HG02852 (cell line): ENCODE results near the gene DNAJB12.
"Not testable (repeated sequence)": the region's sequence is repeated elsewhere in the genome, so short reads cannot be mapped to it uniquely, and the experiment has no call there.

Experiments
- ATAC-seq: cut with Tn5 transposase; IDR thresholded peaks from one replicate; pipeline ENCODE4 v1.9.1; 2021; ENCODE audit warnings: mild to moderate bottlenecking, moderate library complexity; ENCODE audit not compliant: unreplicated experiment

DNAJB12 gene

DNA sequence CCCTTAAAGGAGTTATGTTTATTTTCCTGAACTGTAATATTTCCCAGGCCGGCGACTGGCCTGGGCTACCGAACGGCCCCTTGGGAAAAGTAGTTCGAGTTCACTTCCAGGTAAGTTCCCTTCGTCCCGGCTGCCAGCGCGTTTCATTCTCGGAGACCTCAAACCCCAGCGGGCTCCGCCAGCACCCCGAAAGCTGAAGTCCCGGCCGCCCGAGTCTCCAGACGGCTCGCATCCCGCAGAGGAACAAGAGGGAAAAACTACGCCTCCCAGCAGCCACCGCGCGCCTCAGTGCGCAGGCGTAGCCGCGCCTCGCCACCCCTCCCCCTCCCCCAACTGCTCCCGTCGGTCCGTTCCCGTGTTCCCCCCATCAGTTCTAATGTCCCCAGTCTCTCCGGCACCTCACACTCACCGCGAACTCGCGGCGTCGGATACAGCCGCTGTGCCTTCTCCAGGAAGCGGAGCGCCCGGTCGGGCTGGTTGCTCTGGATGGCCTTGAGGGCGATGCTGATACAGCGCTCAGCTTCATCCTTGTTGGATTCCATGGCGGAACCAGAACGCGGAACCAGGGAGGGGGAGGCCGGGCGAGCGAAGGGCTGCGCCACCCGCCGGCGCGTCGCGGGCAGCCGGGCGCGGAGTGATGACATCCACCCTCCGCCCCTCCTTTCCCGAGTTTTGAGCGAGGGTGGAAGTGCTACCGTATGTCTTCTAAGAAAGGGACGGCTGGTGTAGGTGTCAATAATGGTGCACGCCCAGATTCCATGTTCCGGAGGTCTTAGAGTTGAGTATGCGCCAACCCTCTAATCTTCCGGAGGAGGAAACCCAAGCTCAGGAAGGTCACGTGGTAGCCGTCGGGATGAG lies at the start of gene DNAJB12:
Gene DNAJB12, minus strand, starts transcription at position 564 of the 858 bp plus-strand sequence. Its CDS starts 22 bp downstream, at position 542.
- peak; percentile 75 for ATAC-seq

DNA sequence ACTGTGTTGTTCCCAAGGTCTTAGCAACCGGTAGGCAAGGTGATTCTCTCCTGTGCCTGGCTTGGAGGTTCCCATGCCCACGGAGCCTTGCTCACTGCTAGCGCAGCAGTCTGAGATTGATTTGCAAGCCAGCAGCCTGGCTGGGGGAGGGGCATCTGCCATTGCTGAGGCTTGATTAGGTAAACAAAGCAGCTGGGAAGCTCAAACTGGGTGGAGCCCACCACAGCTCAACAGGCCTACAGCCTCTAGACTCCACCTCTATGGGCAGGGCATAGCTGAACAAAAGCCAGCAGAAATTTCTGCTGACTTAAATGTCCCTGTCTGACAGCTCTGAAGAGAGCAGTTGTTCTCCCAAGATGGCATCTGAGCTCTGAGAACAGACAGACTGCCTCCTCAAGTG lies 40.9 kb upstream of the DNAJB12 start:
- not testable (repeated sequence) for ATAC-seq

DNA sequence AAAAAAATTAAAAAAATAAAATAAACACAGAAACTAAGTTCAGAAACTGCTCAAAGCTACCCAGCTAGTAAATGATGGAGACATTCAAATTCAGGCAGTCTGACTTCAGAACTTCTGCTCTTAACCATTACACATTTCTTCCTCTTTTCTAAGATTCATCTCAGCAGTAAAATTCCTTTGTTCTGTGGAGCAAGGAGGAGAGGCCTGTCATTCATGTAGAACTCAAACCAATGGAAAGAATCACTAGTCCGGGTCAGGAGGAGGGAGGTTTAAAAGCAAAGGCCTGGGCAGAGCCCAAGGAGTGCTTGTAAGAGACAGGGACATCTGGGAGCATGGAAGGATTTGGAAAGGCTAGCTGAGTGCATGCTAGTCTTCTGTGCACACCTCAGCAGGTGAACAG lies 37.9 kb upstream of the DNAJB12 start:
- ATAC-seq, result no peak

DNA sequence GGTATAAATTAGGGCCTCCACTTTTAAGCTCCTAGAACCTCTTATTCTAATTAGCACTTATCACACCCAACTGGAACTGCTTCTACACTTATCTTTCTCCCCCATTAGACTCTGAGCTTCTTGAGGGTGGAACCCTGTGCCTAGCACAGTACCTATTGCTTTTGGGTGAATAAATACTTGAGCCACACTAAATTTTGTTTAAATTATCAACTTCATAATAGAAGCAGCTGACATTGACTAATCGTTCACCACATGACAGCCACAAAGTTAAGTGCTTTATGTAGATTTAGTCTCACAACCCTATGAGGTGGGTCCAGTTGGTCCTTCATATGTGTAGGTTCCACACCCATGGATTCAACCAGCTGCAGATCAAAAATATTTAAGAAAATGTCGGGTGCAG lies 36.0 kb upstream of the DNAJB12 start:
- ATAC-seq, result no peak

DNA sequence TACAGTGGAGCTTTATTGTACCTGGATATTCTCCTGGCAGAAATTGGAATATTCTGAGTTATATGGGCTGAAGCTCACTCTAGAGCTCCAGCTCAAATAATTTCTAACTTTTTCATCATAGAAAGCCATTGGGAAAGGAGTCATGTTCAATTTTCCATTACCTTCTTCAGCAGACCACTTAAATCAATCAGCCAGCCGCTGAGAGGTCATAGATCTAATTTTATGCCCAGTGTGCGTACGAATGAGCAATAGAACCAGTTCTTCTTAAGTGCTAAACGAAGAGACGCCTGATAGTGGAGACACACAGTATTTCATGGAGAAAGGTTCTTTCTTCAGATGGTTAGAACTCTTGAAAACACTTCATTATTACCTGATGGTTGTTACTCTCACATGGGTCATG lies 35.0 kb upstream of the DNAJB12 start:
- no peak for ATAC-seq

DNA sequence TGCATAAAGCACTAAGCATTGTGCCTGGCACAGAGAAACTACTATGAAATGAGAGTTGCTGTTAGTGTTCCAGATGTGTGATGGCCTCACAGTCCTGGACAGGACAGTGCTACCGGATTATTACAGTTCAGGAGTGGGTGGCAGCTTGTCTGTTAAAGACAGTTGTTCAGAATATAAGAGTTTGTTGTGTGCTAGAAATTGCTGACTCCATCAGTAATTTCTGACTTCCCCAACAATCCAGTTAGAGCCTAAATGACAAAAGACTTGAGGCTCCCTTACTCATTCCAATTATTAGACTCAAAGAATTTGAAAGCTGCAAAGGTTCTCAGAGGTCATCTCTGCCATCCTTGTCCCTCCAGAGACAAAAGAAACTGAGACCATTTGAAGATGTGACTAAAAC lies 34.3 kb upstream of the DNAJB12 start:
- ATAC-seq, result no peak

DNA sequence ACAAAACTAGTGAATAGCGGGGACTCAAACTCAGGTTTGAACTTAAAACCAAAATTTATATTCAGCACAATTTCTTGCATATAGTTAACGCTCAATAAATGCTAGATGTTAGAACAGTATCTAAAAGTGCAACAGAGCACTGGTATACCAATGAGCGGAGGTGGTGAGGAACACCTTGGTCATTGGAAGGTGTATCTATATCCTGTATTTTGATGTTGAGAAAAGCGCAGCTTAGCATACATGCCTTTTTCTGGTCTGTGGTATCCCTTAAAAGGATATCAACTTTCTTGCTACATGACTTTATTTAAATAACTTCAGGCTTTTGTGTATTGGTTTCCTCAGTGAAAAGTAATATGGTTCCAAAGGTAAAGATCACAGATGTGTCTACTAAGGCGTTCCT lies 33.3 kb upstream of the DNAJB12 start:
- no peak for ATAC-seq

DNA sequence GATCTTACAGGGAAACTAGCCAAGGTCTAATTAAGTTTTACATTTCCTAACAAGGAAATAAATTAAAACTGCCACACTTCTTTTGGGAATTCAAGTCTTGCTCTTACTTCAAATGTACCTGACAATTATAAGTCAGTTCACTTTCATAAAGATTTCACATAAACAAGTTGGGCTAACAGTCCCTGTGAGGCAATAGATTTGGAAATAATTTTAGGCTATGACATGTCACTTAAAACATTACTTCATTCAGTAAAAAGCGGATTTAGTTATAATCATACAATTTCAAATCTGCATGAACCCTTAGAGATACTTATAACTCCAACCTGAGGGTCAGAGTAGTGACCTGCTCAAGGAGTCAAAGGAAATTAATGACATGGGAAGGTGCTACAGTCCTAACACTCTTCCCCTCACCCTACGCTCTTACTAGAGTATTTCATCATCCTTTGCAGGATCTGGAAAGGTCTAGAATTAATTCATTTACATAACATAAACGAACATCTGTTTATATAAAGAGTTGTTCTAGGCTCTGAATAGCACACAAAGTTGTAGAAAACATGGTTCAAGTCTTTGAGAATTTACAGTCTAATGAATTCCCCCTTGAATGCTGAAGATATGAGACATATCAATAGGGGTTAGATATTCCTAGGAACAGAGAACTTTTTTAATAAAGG lies 32.3 kb upstream of the DNAJB12 start:
- no peak for ATAC-seq

DNA sequence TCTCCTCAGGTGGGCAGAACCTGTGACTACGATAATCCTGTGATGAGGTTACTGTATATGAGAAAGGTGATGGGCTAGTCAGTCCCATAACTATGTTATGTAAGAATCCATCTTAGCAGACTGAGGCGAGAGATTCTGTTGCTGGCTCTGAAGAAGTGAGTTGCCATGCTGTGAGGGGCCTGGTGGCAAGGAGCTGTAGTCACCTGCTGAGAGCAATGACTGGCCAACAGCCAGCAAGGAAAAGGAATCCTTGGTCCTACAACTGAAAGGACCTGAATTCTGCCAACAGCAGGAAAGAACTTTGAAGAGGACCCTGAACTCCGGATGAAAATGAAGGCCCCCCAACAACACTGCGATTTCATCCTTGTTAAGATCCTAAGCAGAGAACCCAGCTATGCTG lies 31.0 kb upstream of the DNAJB12 start:
- no peak for ATAC-seq

DNA sequence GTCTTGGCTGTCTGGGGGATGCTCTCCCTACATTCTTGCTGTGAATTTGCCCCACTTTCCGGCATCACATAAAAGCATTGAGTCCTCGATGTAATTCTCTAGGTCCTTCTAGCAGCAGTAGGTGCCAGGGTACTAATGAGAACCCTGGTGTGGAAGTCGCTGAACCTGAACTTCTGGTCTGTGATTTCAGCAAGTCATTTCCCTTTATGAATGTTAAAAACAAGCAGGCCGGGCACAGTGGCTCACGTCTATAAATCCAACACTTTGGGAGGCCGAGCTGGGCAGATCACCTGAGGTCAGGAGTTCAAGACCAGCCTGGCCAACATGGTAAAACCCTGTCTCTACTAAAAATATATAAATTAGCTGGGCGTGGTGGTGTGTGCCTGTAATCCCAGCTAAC lies 30.3 kb upstream of the DNAJB12 start:
- ATAC-seq, result not testable (repeated sequence)

DNA sequence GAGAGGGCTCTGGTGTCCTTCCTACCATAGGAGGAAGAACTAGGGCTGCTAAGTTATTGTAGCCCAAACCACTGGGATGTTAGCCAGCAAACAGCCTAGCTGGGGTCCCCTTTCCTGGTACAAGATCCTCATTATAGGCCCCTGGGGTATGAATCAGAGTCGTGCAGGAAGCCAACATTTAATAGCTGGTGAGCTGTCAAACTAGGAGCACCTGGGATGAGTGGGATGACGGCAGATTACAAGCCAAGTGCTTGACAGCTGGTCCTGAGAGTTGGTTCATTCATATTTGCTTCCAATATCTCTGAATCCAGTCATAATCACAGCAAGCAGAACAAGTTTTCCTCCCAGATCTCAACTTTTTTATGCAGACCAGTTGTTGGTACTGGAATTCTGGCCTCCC lies 25.1 kb upstream of the DNAJB12 start:
- no peak for ATAC-seq

DNA sequence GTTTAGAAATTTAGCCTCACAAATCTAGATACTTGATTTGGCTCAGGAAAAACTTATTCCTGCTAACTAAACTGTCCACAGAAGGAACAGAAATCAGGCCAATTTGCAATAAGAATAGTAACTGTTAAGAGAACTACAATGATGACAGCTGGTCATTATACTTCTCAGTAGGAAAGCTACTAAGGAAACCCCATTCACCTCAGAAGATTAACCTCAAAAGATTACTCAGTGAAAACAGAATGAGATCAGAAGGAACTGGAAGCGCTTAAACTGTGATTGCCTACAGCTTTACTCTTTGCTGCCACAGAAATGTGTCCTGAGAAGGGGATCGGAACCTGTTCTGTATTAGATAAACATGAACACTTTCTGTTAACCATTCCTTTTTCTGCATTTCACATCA lies 24.3 kb upstream of the DNAJB12 start:
- no peak for ATAC-seq

DNA sequence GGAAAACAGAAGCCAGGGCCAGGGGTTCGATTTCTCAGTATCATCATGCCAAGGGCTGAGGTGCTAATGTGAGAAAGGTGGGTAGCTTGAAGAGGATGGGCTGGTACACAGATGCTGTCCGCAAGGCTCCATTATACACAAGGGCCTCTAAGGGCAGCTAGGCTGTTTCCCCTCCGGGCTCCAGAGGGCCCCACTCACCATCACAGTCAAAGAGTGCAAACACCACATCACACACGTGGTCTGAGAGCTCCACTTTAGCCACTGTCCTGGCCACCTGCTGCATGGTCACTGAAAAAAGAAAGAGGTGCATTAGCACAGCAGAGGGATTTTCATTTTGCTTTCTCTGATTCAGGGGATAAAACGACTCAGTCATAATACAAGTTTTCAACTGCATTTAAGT lies 20.9 kb upstream of the DNAJB12 start:
- ATAC-seq, result no peak

DNA sequence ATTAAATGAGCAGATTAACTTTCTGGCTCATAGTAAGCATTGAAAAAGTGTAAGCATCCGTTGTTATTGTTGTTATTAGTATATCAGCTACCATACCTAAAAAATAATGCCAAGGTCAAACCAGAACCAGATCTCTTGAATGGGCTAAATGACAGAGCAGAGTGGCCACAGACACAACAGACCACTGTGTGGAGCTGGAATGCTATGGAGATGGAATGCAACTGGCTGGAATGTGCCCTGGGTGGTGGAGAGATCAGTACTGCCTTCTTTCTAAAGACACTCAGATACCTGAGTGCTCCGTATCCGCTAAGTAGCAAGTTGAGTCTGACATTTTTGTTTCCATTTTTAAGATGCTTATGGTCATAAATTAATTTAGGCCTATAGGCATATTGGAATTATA lies 20.5 kb upstream of the DNAJB12 start:
- no peak for ATAC-seq

DNA sequence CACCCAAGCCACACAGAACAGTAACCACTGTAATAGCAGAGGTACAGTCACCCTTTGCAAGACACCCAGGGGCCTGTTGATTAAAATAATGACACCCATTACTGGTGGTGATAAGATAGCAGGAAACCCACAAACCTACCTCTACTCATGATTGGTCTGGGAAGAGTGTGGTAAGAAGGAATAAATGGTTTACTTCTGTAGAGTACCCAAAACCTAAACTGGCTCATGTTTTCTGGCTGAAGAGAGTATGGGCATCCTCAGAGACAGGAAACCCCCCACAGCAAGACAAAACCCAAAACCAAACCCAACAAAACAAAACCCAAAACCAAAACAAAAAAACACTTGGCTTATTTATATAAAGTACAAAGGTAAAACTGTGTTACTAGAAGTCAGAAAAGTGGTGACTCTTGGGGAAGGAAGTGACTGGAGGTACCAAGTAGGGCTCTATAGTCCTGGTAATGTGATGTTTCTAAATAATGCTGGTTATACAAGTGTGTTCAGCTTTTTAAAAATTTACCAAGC lies 15.5 kb upstream of the DNAJB12 start:
- ATAC-seq, result no peak

DNA sequence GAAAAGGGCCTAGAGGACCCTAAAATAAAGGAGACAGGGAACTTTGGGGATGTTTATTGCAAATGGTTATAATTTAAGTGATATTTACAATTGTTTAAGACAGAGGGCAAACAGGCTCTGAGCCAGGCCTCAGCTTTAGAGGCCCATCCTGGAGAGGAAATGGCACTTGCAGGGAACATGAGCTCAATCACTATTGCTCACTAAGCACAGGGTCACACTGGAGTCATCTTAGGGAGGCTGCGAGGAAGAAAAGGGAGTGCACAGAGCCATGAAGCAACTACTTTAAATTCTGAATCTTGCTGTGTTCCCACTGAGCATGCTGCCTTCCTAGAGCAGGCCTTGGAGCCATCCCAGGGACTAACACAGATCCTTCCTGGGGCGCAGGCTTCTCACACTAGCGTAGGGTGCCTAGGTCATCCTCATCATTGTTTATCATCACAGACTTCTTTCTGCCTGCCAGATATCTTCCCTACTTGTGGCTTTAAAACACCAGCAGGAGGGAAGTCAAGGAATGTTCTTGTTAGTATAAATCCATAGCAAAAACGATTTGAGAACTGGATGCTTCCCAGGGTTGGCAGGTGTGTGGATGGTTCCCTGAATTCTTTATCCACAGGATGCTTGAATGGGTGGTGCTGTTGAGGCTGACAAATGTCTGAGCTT lies 12.7 kb upstream of the DNAJB12 start:
- ATAC-seq, result no peak

DNA sequence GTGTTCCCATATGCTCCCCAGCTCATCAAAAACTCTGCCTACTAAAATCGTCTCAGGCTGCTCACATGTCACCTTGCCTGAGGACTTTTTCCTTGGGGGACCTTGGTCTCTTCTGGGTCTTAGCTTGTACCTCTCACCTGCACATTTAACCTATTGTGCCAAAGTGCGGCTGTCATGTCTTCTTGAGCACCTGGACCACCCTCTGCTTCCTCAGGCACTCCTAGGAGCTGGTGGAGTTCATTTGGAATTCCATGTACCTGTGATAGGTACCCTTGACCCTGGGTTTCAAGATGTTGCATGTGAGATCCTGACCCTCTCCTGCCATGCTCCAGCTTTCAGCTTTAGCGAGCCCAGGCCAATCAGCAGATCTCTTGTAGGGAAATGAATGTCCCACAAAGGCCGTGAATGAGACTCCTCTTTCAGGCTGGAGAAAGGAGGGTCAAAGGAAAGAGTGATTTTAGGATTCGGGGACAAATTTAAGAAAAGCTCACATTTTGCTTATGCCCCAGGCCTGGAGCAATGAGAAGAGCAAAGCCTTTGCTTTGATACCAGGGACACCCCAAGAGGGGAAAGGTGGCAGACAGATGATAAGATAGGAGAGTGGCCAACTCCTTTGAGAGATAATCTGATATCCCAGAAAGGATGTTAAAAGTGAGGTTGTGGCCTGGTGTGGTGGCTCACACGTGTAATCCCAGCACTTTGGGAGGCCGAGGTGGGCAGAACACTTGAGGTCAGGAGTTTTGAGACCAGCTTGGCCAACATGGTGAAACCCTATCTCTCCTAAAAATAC lies 10.6 kb upstream of the DNAJB12 start:
- ATAC-seq, result no peak

DNA sequence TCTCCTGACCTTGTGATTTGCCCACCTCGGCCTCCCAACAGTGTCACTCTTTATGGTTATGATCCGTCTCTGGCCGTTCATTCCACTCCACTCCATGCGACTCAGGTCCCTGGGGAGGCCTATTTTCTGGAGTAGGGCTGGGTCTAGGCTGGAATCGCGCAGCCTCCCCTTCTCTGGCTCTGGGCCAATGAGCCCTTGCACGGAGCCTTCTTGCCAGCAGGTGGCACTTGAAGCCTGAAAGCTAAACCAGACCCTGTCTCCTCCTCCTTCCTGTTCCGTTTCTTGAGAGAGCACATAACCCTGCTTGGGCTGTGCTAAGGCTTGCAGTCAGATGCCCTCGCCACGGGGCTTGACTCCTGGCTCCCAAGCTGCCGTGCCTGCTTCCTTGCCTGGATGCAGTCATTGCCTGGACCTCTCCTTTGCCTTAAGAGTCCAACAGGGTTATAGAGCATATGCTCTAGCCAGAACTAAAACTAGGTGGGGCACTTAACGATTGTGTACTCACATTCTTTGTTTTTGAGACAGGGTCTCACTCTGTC lies 9.6 kb upstream of the DNAJB12 start:
- no peak for ATAC-seq

DNA sequence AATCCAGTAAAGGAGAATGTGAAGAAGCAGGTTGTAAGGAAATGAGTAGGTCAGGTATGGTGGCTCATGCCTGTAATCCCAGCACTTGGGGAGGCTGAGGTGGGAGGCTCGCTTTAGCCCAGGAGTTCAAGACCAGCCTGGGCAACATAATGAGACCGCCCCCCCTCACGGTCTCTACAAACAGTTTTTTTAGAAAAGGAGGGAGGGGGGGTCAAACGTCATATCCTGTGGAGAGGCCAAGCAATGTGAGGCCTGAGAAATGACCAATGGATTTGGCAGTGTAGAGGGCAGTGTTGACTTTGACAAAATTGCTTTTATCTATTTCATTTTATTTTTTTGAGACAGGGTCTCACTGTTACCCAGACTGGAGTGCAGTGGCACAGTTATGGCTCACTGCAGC lies 2.3 kb upstream of the DNAJB12 start:
- ATAC-seq, result no peak

DNA sequence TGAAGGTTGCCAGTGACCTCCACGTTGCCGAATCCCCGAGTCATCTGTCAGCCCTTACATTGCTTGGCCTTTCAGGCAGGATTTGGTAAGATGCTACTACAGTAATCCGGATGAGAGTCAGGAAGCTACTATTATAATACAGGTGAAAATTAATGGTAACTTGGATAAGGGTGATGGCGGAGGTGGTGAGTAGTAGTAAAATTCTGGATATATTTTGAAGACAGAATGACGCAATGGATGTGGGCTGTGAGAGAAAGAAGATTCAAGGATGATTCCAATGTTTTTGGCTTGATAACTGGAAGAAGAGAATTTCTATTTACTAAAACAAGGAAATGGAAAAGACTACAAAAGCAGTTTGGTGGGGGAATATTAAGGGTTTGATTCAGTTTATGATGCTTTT lies 1.4 kb upstream of the DNAJB12 start:
- no peak for ATAC-seq

DNA sequence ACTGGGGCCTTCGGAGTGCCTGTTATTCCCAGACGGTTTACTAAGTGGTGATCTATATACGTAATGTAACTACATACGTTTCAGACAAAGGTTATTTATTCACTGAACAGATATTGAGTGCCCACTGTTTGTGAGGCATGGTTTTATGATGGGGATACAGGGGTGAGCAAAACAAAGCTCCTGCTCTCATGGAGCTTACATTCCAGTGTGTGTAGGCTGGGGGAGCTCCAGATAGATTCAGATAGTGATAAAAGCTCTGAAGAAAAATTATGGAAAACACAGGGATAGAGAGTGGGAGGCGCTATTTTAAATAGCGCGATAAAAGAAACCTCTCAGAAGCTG lies 466 bp upstream of the DNAJB12 start:
- ATAC-seq, result no peak
